NT2/D1 (cell line): ENCODE data around the gene IFT57.

Experiments
- DNase-seq: peaks from one replicate; pipeline ENCODE4 v3.0.0-alpha.2; 2011; ENCODE audit warnings: low read depth, low spot score
- H3K27me3 ChIP-seq: 2 replicates; pipeline ENCODE4 v1.6.0; 2011; ENCODE audit warnings: mild to moderate bottlenecking; ENCODE audit not compliant: insufficient read length, insufficient read depth
- H3K36me3 ChIP-seq: 2 replicates; pipeline ENCODE4 v1.6.1; 2011; ENCODE audit warnings: mild to moderate bottlenecking, low read length, mixed read lengths; ENCODE audit not compliant: insufficient read depth, insufficient read length
- H3K4me1 ChIP-seq: 2 replicates; pipeline ENCODE4 v1.5.1; 2011; ENCODE audit not compliant: insufficient read depth, insufficient read length
- H3K4me3 ChIP-seq: 2 replicates; pipeline ENCODE4 v1.5.1; 2011; ENCODE audit warnings: low read depth; ENCODE audit not compliant: insufficient read length
- H3K9ac ChIP-seq: 2 replicates; pipeline ENCODE4 v1.6.0; 2011; ENCODE audit warnings: low read depth; ENCODE audit not compliant: insufficient read length
- H3K9me3 ChIP-seq: 2 replicates; pipeline ENCODE4 v1.5.1; 2011; ENCODE audit warnings: mild to moderate bottlenecking, low read length; ENCODE audit not compliant: insufficient read depth
- SUZ12 ChIP-seq: IDR thresholded peaks from 2 replicates; pipeline ENCODE4 v1.6.1; 2011; ENCODE audit not compliant: insufficient read length, insufficient read depth; ENCODE audit errors: extremely low read depth
- YY1 ChIP-seq: IDR thresholded peaks from 2 replicates; pipeline ENCODE4 v1.6.1; 2011; ENCODE audit not compliant: insufficient read length, insufficient read depth
- ZNF274 ChIP-seq: IDR thresholded peaks from 2 replicates; pipeline ENCODE4 v1.6.1; 2011; ENCODE audit warnings: mild to moderate bottlenecking, low read depth, low read length

The IFT57 gene

DNA sequence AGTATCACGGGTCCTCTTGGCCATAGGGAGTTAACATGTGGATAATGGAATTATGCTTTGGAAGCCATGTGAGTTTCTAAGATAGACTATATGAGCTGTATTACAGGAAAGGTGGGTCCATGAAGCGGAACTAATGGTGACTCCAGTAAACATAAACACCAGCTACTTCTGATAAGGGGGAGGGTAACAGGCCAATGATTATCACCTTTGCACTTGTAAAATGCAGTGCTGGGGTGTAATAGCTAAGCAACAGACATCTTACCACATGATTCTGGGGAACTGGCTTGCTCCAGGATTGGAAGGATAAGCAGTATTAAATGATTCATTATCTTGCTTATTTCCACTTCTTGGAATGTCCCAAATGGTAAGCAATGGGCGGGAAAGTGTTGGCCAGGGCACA is 70.0 kb downstream of the IFT57 start:
- H3K9ac ChIP-seq, result no peak overlapping the region
- no peak for DNase-seq
- no peaks in the 10 kb centered on the region for H3K36me3 ChIP-seq
- no peak overlapping the region for H3K4me3 ChIP-seq
- H3K27me3 ChIP-seq, result no peaks in the 10 kb centered on the region
- TF ChIP-seq SUZ12 (no peak), YY1 (no peak), ZNF274 (no peak)
- H3K4me1 ChIP-seq, result no peaks in the 10 kb centered on the region
- no peaks in the 10 kb centered on the region for H3K9me3 ChIP-seq

DNA sequence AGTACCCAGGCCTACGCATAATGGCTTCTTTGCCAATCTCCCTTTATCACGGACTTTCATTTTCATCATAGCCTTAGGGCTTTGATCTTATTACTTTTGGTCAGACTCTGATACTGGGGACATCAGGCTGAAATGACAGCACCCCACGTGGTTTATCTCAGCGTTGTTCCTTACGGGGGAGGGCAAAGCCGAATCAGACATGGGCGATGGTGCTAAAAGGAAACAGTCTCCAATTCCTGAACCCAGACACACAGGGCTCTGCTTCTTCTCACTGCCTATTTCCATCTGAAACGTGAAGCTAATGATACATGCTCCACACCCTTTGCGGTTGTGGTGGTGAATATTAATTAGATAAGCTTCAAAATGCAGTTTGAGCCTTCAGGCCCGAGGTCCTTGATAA is 72.0 kb downstream of the IFT57 start:
- no peak for TF ChIP-seq ZNF274
- no peak for TF ChIP-seq YY1
- TF ChIP-seq SUZ12, result no peak
- H3K36me3 ChIP-seq, result no peaks in the 10 kb centered on the region
- no peak overlapping the region for H3K4me3 ChIP-seq
- no peaks in the 10 kb centered on the region for H3K4me1 ChIP-seq
- H3K9me3 ChIP-seq, result peaks cover 15% of the 10 kb centered on the region; the same call in 1 of the 2 replicates
- DNase-seq, result no peak
- H3K9ac ChIP-seq, result no peak overlapping the region
- no peaks in the 10 kb centered on the region for H3K27me3 ChIP-seq

DNA sequence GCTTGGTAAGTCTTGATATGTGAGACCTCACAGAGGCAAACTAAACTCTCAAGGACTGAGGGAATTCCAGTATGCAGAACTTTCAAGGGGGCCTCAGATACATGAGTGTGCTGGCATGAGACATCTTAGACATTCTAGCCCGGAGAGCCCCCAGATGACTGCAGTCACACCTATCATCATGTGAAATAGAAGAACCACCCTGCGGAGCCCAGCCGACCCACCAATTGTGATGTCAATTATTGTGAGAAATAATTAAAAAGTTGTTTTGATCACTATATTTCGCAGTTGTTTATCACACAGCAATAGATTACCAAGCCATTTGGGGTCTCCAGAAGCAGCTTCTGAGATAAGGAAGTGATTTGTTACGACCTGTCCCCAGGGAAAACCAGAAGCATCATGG is 76.1 kb downstream of the IFT57 start:
- TF ChIP-seq SUZ12, result no peak
- TF ChIP-seq YY1, result no peak
- no peak for TF ChIP-seq ZNF274
- Histone ChIP-seq H3K4me3 (no peak overlapping the region), H3K9me3 (peaks cover 15% of the 10 kb centered on the region; the same call in 1 of the 2 replicates), H3K9ac (no peak overlapping the region), H3K36me3 (no peaks in the 10 kb centered on the region), H3K4me1 (no peaks in the 10 kb centered on the region), H3K27me3 (no peaks in the 10 kb centered on the region)
- DNase-seq, result no peak

DNA sequence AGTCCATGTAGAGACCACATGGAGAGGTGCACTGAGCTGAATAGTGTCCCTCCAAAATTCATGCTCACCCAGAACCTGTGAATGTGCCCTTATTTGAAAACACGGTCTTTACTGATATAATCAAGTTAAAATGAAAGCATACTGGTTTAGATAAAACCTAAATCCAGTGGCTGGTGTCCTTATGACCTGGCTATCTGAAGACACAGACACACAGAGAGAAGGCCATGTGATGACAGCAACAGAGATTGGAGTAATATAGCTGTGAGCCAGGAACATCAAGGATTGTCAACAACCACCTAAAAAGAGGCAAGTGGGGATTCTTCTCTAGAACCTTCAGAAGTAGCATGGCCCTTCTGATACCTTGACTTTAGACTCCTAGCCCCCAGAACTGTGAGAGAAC is 76.6 kb downstream of the IFT57 start:
- no peaks in the 10 kb centered on the region for H3K27me3 ChIP-seq
- no peaks in the 10 kb centered on the region for H3K36me3 ChIP-seq
- DNase-seq, result no peak
- H3K4me1 ChIP-seq, result no peaks in the 10 kb centered on the region
- H3K4me3 ChIP-seq, result no peak overlapping the region
- peaks cover 15% of the 10 kb centered on the region; the same call in 1 of the 2 replicates for H3K9me3 ChIP-seq
- H3K9ac ChIP-seq, result no peak overlapping the region
- TF ChIP-seq SUZ12, result no peak
- TF ChIP-seq ZNF274, result no peak
- TF ChIP-seq YY1, result no peak

DNA sequence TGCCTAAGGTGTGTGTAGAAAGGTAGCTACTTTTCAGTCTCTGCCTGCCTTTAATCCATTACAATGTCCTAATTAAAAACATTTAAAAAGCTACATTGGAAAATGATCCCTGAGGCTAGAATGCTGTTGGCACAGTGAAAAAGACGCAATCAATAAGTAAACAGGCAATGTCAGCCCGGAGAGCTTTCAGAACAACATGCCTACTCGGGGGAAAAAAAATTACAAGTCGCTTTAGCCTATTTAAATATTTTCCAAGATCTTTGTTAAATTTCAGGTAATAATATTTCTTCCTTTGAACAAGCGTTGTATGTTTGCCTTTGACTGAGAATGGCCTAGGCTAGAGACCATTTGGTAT is 84.8 kb downstream of the IFT57 start:
- Histone ChIP-seq H3K4me3 (no peak overlapping the region), H3K9me3 (no peaks in the 10 kb centered on the region), H3K4me1 (no peaks in the 10 kb centered on the region), H3K27me3 (no peaks in the 10 kb centered on the region), H3K9ac (no peak overlapping the region), H3K36me3 (no peaks in the 10 kb centered on the region)
- TF ChIP-seq YY1, result no peak
- no peak for TF ChIP-seq SUZ12
- no peak for TF ChIP-seq ZNF274
- DNase-seq, result no peak

DNA sequence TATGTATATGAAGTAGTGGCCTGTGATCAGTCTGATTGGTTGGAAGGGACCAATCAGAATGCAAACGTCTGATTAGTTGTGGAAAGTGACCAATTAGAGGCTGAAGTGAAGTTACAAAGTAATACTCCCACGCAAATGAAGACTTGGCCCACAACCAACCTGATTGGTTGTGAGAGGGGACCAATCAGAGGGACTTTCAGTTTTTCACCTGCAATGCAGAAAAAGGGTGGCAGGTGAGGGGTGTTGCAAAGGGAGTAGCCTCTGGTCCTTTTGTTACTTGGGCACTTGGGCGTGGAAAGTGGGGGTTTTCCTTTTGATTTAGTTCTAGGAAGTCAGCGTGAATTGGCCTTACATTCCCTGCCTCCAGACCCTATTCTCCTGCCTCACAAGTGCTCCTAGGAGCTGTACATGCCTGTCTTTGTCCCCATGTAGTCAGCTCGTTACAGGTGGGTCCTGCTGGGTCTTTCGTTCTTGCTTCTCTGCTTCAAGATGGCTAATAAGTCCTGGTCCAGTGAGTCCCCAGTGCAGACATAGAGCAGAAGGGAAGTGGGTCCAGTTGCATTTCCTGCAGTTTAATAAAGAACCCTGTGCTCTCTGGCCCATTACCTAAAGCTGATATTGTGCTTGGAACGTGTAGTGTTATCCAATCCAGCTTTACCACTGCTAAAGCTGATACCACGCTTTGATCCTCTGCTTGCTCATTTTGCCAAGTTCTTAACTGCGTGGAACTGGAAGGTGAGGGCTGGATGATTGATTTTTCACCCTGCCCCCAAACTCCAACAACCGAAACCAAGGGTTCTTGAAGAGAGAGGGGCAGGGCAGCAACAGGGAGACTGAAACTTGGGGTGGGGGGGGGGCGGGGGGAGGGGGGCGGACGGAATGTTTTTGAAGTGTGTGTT is 85.4 kb downstream of the IFT57 start:
- Histone ChIP-seq H3K4me3 (no peak overlapping the region), H3K9me3 (no peaks in the 10 kb centered on the region), H3K9ac (no peak overlapping the region), H3K27me3 (no peaks in the 10 kb centered on the region), H3K36me3 (no peaks in the 10 kb centered on the region), H3K4me1 (no peaks in the 10 kb centered on the region)
- no peak for DNase-seq
- TF ChIP-seq SUZ12 (no peak), ZNF274 (no peak), YY1 (no peak)

DNA sequence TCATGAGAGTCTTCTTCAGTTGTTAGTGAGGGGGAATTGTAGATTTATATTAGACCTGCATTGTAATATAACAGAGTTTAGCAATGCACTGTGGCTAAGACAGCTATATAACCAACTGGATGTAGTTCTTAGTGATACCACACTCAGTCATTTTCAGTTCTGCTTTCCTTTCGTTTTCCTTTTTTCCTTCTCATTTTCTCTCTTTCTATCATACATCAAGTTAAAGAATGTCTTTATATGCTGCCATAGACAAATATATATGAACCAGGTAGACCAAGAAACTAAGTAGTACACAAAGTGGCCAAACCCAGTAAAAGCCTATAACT is 87.7 kb downstream of the IFT57 start:
- no peaks in the 10 kb centered on the region for H3K36me3 ChIP-seq
- DNase-seq, result no peak
- H3K9ac ChIP-seq, result no peak overlapping the region
- no peaks in the 10 kb centered on the region for H3K9me3 ChIP-seq
- no peaks in the 10 kb centered on the region for H3K27me3 ChIP-seq
- H3K4me1 ChIP-seq, result no peaks in the 10 kb centered on the region
- TF ChIP-seq ZNF274 (no peak), SUZ12 (no peak), YY1 (no peak)
- H3K4me3 ChIP-seq, result no peak overlapping the region
